OCI-LY3 (cell line): ENCODE data around the gene C14orf132.

ENCODE experiments used
- EZH2phosphoT487 ChIP-seq: fragments of 200-600 bp; shearing (Covaris generic); IDR thresholded peaks from 2 replicates; pipeline ENCODE4 v1.6.1; 2018; ENCODE audit warnings: antibody characterized with exemption, mixed run types, low read depth
- TF ChIP-seq, protein P1 (sequence below): fragments of 200-600, 300-600 bp; sonication (generic); IDR thresholded peaks from 2 replicates; pipeline ENCODE4 v1.5.1; 2014; ENCODE audit warnings: antibody characterized with exemption, low read length, low read depth

DNA sequence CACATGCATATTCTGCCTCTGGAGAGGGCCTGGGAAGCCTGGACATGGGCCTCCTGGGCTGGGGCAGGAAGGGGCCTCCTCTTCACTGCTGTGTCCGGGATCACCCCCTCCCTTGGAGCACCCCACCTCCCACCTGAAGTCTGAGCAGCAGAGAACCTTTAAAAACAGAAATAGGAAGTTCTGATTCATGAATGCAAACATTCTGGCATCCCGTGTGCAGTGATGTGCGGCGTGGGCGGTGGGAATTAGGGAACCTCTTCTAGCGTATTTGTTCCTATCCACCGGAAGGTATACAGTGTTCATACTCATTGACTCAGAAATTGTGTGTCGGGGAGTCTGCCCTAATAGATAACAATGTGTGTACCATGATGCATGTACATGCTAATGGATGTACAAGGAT lies 46.2 kb downstream of the C14orf132 start:
- TF ChIP-seq, protein P1, sequence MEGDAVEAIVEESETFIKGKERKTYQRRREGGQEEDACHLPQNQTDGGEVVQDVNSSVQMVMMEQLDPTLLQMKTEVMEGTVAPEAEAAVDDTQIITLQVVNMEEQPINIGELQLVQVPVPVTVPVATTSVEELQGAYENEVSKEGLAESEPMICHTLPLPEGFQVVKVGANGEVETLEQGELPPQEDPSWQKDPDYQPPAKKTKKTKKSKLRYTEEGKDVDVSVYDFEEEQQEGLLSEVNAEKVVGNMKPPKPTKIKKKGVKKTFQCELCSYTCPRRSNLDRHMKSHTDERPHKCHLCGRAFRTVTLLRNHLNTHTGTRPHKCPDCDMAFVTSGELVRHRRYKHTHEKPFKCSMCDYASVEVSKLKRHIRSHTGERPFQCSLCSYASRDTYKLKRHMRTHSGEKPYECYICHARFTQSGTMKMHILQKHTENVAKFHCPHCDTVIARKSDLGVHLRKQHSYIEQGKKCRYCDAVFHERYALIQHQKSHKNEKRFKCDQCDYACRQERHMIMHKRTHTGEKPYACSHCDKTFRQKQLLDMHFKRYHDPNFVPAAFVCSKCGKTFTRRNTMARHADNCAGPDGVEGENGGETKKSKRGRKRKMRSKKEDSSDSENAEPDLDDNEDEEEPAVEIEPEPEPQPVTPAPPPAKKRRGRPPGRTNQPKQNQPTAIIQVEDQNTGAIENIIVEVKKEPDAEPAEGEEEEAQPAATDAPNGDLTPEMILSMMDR = no peak
- no peak for TF ChIP-seq EZH2phosphoT487
